HEK293 (cell line): ENCODE measurements around the gene MCRIP2.

Source experiments
- CTCF ChIA-PET: fragments of 350-600 bp; formaldehyde crosslinking; extraction: SDS; loops from one replicate; lab custom pipeline; 2021; ENCODE audit warnings: antibody characterized with exemption; lab: Yijun Ruan, JAX
- POLR2A ChIA-PET: fragments of 300-600 bp; formaldehyde crosslinking; extraction: SDS; loops from one replicate; lab custom pipeline; 2020; ENCODE audit warnings: antibody characterized with exemption, inconsistent platforms; lab: Yijun Ruan, JAX
- H3K27ac ChIP-seq: fragments of 200-500 bp; sonication (Bioruptor generic); 2 replicates; pipeline ENCODE4 v1.5.1; 2014; ENCODE audit warnings: low read depth, low read length, control low read depth, inconsistent platforms; ENCODE audit errors: extremely low read depth
- H3K36me3 ChIP-seq, 2 experiments: fragments of 200-500 bp in 1 of 2; sonication (Bioruptor generic) in 1 of 2; 1 replicate in 1 of 2; 2 replicates in 1 of 2; pipeline ENCODE4 v1.5.1; 2014 to 2017; ENCODE audit warnings: inconsistent platforms in 2 of 2, low read length in 2 of 2; ENCODE audit not compliant: control insufficient read depth in 2 of 2, insufficient read depth in 1 of 2
- H3K4me1 ChIP-seq: fragments of 200-500 bp; sonication (Bioruptor generic); 2 replicates; pipeline ENCODE4 v1.5.1; 2014; ENCODE audit warnings: mild to moderate bottlenecking, low read length, inconsistent platforms; ENCODE audit not compliant: control insufficient read depth, insufficient read depth
- H3K4me3 ChIP-seq: 2 replicates; pipeline ENCODE4 v1.5.1; 2011; ENCODE audit warnings: low read depth, mild to moderate bottlenecking, control low read depth, low read length, moderate library complexity
- H3K9me3 ChIP-seq: fragments of 200-500 bp; sonication (Bioruptor generic); 2 replicates; pipeline ENCODE4 v1.5.1; 2014; ENCODE audit warnings: low read depth, low read length, inconsistent platforms; ENCODE audit not compliant: control insufficient read depth, insufficient read depth
- GLIS1 ChIP-seq: fragments of 450-650 bp; formaldehyde crosslinking; IDR thresholded peaks from 2 replicates; pipeline ENCODE4 v1.5.1; 2016; ENCODE audit warnings: missing biosample characterization, missing genetic modification characterization
- HIC1 ChIP-seq: fragments of 450-650 bp; formaldehyde crosslinking; IDR thresholded peaks from 2 replicates; pipeline ENCODE4 v1.5.1; 2016; ENCODE audit warnings: missing biosample characterization, missing genetic modification characterization
- PRDM4 ChIP-seq: fragments of 450-650 bp; formaldehyde crosslinking; IDR thresholded peaks from 2 replicates; pipeline ENCODE4 v1.5.1; 2017; ENCODE audit warnings: missing biosample characterization, missing genetic modification characterization
- ZBTB11 ChIP-seq: fragments of 450-650 bp; formaldehyde crosslinking; conservative IDR thresholded peaks from 2 replicates; pipeline ENCODE4 v1.5.1; 2016; ENCODE audit warnings: low read depth, missing biosample characterization, missing genetic modification characterization
- ZBTB17 ChIP-seq: fragments of 450-650 bp; formaldehyde crosslinking; IDR thresholded peaks from 2 replicates; pipeline ENCODE4 v1.5.1; 2016; ENCODE audit warnings: missing biosample characterization, missing genetic modification characterization
- ZBTB26 ChIP-seq: fragments of 450-650 bp; formaldehyde crosslinking; optimal IDR thresholded peaks from 2 replicates; pipeline ENCODE3; 2016; ENCODE audit warnings: missing biosample characterization, mild to moderate bottlenecking, missing genetic modification characterization
- ZBTB7A ChIP-seq: fragments of 450-650 bp; formaldehyde crosslinking; IDR thresholded peaks from 2 replicates; pipeline ENCODE4 v1.5.1; 2016; ENCODE audit warnings: low read depth, missing biosample characterization, missing genetic modification characterization
- ZBTB8A ChIP-seq: fragments of 450-650 bp; formaldehyde crosslinking; IDR thresholded peaks from 2 replicates; pipeline ENCODE4 v1.5.1; 2016; ENCODE audit warnings: missing biosample characterization, missing genetic modification characterization
- ZIC2 ChIP-seq: fragments of 450-650 bp; formaldehyde crosslinking; IDR thresholded peaks from 2 replicates; pipeline ENCODE4 v1.5.1; 2016; ENCODE audit warnings: missing biosample characterization, missing genetic modification characterization
- ZNF184 ChIP-seq: fragments of 450-650 bp; IDR thresholded peaks from 2 replicates; pipeline ENCODE4 v1.5.1; 2018; ENCODE audit warnings: missing biosample characterization, mild to moderate bottlenecking, missing genetic modification characterization
- ZNF223 ChIP-seq: fragments of 450-650 bp; formaldehyde crosslinking; IDR thresholded peaks from 2 replicates; pipeline ENCODE4 v1.5.1; 2016; ENCODE audit warnings: missing biosample characterization, missing genetic modification characterization
- ZNF324 ChIP-seq: fragments of 450-650 bp; formaldehyde crosslinking; IDR thresholded peaks from 2 replicates; pipeline ENCODE4 v1.5.1; 2016; ENCODE audit warnings: missing biosample characterization, missing genetic modification characterization
- ZNF341 ChIP-seq: fragments of 450-650 bp; formaldehyde crosslinking; IDR thresholded peaks from 2 replicates; pipeline ENCODE4; 2016; ENCODE audit warnings: low read depth, missing biosample characterization, missing genetic modification characterization
- ZNF394 ChIP-seq: fragments of 450-650 bp; formaldehyde crosslinking; IDR thresholded peaks from 2 replicates; pipeline ENCODE4 v1.5.1; 2016; ENCODE audit warnings: missing biosample characterization, missing genetic modification characterization, mild to moderate bottlenecking, moderate library complexity, borderline replicate concordance
- ZNF48 ChIP-seq: fragments of 450-650 bp; formaldehyde crosslinking; IDR thresholded peaks from 2 replicates; pipeline ENCODE4 v1.5.1; 2016; ENCODE audit warnings: missing biosample characterization, missing genetic modification characterization
- ZNF600 ChIP-seq: fragments of 450-650 bp; formaldehyde crosslinking; IDR thresholded peaks from 2 replicates; pipeline ENCODE4 v1.5.1; 2016; ENCODE audit warnings: missing biosample characterization, missing genetic modification characterization
- ZNF76 ChIP-seq: fragments of 450-650 bp; formaldehyde crosslinking; IDR thresholded peaks from 2 replicates; pipeline ENCODE4; 2016; ENCODE audit warnings: low read depth, missing biosample characterization, missing genetic modification characterization, borderline replicate concordance
- ZNF785 ChIP-seq: fragments of 450-650 bp; formaldehyde crosslinking; IDR thresholded peaks from 2 replicates; pipeline ENCODE4 v1.5.1; 2016; ENCODE audit warnings: missing biosample characterization, missing genetic modification characterization
- ZSCAN16 ChIP-seq: fragments of 450-650 bp; formaldehyde crosslinking; IDR thresholded peaks from 2 replicates; pipeline ENCODE4 v1.5.1; 2016; ENCODE audit warnings: missing biosample characterization, missing genetic modification characterization
- TF ChIP-seq, protein P1 (sequence below): fragments of 450-650 bp; formaldehyde crosslinking; IDR thresholded peaks from 2 replicates; pipeline ENCODE4 v1.5.1; 2016; ENCODE audit warnings: missing biosample characterization, missing genetic modification characterization
- TF ChIP-seq, protein P2 (sequence below): IDR thresholded peaks from 2 replicates; pipeline ENCODE4 v1.6.1; 2011; ENCODE audit warnings: mild to moderate bottlenecking, low read depth, low read length, borderline replicate concordance

MCRIP2 gene

DNA sequence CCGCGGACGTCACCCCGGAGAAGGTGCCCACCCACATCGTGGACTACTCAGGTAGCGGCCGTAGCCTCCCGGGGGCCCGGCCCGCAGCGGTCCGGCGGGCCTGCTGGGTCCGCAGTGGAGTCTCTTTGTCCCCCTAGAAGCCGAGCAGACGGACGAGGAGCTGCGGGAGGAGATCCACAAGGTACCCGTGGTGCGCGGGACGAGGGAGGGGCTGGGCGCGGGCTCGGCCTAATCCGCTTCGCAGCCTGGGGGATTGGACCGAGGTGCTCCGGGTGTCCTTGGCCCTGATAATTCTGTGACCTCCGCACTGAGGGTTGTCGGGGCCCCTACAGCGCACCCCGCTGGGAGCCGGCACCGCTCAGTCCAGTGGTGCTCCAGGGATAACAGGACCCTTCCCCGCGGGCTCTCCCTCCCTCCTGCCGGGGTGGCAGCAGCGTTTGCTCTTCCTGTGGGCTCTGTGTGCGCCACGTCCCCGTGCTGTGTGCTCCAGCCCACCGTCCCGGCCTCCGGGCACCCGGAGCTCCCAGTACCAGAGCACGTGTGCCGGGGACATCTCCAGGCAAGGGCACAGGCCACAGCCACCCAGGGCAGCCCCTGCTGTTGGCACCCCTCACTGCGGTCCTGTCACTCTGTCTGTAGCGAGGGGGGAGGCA is 27.0 kb downstream of the MCRIP2 start:
- no peaks in the 10 kb centered on the region for H3K4me1 ChIP-seq
- H3K36me3 ChIP-seq, result peaks cover 0 to 62% of the 10 kb centered on the region in 2 experiments; a peak in 1 of 3 replicates
- ChIA-PET POLR2A (interaction anchor here (1.1 to 6.7 kb wide), 3 partner anchors 8 to 16 kb away, joined by 4 to 57 read pairs (median 10); partner anchors contain the start of genes JMJD8, RHBDL1 and STUB1), CTCF (interaction anchor here (0.6 to 1.8 kb wide), 5 partner anchors 10 to 21 kb away, joined by 3 to 7 read pairs (median 4); no protein-coding TSS in a partner anchor)
- H3K27ac ChIP-seq, result peak overlapping the region; percentile 92
- peak overlapping the region; percentile 90 for H3K4me3 ChIP-seq
- TF ChIP-seq ZSCAN16 (tag by site-specific recombination) (no peak), ZNF324 (tag by site-specific recombination) (no peak), ZNF785 (tag by site-specific recombination) (no peak), ZNF76 (tag by site-specific recombination) (peak; percentile 37; the same call in 1 of the 2 replicates), GLIS1 (peak; percentile 10; the same call in 1 of the 2 replicates), PRDM4 (tag by site-specific recombination) (no peak), ZNF394 (no peak), ZBTB17 (tag by site-specific recombination) (peak; percentile 38), ZNF184 (tag by site-specific recombination) (no peak), ZNF341 (tag by site-specific recombination) (peak; percentile 59; the same call in 1 of the 2 replicates), ZNF600 (tag by site-specific recombination) (peak; percentile 49; the same call in 1 of the 2 replicates), ZNF223 (tag by site-specific recombination) (no peak), ZBTB7A (tag by site-specific recombination) (0 out of 2 replicates have a peak, but pooled peaks have one; percentile 10), ZNF48 (tag by site-specific recombination) (no peak), ZBTB26 (peak; percentile 55), ZBTB8A (no peak), HIC1 (tag by site-specific recombination) (peak; percentile 65), ZIC2 (tag by site-specific recombination) (peak; percentile 96), ZBTB11 (tag by site-specific recombination) (peak; percentile 21; the same call in 1 of the 2 replicates)
- TF ChIP-seq, protein P1, sequence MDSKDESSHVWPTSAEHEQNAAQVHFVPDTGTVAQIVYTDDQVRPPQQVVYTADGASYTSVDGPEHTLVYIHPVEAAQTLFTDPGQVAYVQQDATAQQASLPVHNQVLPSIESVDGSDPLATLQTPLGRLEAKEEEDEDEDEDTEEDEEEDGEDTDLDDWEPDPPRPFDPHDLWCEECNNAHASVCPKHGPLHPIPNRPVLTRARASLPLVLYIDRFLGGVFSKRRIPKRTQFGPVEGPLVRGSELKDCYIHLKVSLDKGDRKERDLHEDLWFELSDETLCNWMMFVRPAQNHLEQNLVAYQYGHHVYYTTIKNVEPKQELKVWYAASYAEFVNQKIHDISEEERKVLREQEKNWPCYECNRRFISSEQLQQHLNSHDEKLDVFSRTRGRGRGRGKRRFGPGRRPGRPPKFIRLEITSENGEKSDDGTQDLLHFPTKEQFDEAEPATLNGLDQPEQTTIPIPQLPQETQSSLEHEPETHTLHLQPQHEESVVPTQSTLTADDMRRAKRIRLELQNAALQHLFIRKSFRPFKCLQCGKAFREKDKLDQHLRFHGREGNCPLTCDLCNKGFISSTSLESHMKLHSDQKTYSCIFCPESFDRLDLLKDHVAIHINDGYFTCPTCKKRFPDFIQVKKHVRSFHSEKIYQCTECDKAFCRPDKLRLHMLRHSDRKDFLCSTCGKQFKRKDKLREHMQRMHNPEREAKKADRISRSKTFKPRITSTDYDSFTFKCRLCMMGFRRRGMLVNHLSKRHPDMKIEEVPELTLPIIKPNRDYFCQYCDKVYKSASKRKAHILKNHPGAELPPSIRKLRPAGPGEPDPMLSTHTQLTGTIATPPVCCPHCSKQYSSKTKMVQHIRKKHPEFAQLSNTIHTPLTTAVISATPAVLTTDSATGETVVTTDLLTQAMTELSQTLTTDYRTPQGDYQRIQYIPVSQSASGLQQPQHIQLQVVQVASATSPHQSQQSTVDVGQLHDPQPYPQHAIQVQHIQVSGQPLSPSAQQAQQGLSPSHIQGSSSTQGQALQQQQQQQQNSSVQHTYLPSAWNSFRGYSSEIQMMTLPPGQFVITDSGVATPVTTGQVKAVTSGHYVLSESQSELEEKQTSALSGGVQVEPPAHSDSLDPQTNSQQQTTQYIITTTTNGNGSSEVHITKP (tag by site-specific recombination), result peak; percentile 19; the same call in 1 of the 2 replicates
- TF ChIP-seq, protein P2, sequence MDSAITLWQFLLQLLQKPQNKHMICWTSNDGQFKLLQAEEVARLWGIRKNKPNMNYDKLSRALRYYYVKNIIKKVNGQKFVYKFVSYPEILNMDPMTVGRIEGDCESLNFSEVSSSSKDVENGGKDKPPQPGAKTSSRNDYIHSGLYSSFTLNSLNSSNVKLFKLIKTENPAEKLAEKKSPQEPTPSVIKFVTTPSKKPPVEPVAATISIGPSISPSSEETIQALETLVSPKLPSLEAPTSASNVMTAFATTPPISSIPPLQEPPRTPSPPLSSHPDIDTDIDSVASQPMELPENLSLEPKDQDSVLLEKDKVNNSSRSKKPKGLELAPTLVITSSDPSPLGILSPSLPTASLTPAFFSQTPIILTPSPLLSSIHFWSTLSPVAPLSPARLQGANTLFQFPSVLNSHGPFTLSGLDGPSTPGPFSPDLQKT, result no peak
- no peaks in the 10 kb centered on the region for H3K9me3 ChIP-seq
